CD4-positive, alpha-beta T cell treated with Interleukin-21 for 1 hour (primary cell): ENCODE data around the gene DBT.
"Not testable (repeated sequence)": the region's sequence is repeated elsewhere in the genome, so short reads cannot be mapped to it uniquely, and the experiment has no call there.

Experiments used
- DNase-seq: peaks from one replicate; pipeline ENCODE4 v3.0.0-alpha.2; 2020

DBT gene

GRCh38 chr1:100249537-100250257 lies at the start of gene DBT:
Gene DBT, minus strand, starts transcription at chr1:100249834. Its CDS starts 14 bp downstream, at chr1:100249820.
- peak; percentile 92 for DNase-seq

- no peak for DNase-seq
Measured at GRCh38 chr1:100298512-100298911, 48.9 kb upstream of the DBT start.

GRCh38 chr1:100296997-100297396 lies 47.4 kb upstream of the DBT start:
- DNase-seq = not testable (repeated sequence)

- DNase-seq = no peak
Measured at GRCh38 chr1:100296140-100296539, 46.5 kb upstream of the DBT start.

GRCh38 chr1:100292711-100293110 lies 43.1 kb upstream of the DBT start:
- DNase-seq = no peak

GRCh38 chr1:100290291-100290690 lies 40.7 kb upstream of the DBT start:
- no peak for DNase-seq

GRCh38 chr1:100287162-100287561 lies 37.5 kb upstream of the DBT start:
- DNase-seq = no peak

GRCh38 chr1:100284591-100284990 lies 35.0 kb upstream of the DBT start:
- DNase-seq = no peak

- DNase-seq = no peak
Measured at GRCh38 chr1:100279954-100280682, 30.5 kb upstream of the DBT start.

- DNase-seq = no peak
Measured at GRCh38 chr1:100279358-100279923, 29.8 kb upstream of the DBT start.

- peak; percentile 61 for DNase-seq
Measured at GRCh38 chr1:100277866-100278265, 28.2 kb upstream of the DBT start.

GRCh38 chr1:100268202-100268601 lies 18.6 kb upstream of the DBT start:
- DNase-seq = no peak

GRCh38 chr1:100267284-100267683 lies 17.6 kb upstream of the DBT start:
- DNase-seq = no peak

GRCh38 chr1:100266741-100267140 lies 17.1 kb upstream of the DBT start:
- DNase-seq = no peak

GRCh38 chr1:100265931-100266740 lies 16.5 kb upstream of the DBT start, which contains the start of gene RTCA:
Gene RTCA, plus strand, starts transcription at chr1:100266216. Its CDS starts 160 bp downstream, at chr1:100266376.
- DNase-seq = peak; percentile 95

- no peak for DNase-seq
Measured at GRCh38 chr1:100265562-100265930, 15.9 kb upstream of the DBT start.

- DNase-seq = not testable (repeated sequence)
Measured at GRCh38 chr1:100264081-100264480, 14.4 kb upstream of the DBT start.

- no peak for DNase-seq
Measured at GRCh38 chr1:100261686-100262085, 12.1 kb upstream of the DBT start.

- not testable (repeated sequence) for DNase-seq
Measured at GRCh38 chr1:100258427-100258826, 8.8 kb upstream of the DBT start.

- not testable (repeated sequence) for DNase-seq
Measured at GRCh38 chr1:100256273-100256672, 6.6 kb upstream of the DBT start.

- DNase-seq = no peak
Measured at GRCh38 chr1:100253552-100253951, 3.9 kb upstream of the DBT start.

GRCh38 chr1:100252901-100253300 lies 3.3 kb upstream of the DBT start:
- no peak for DNase-seq

- DNase-seq = no peak
Measured at GRCh38 chr1:100250807-100251206, 1.2 kb upstream of the DBT start.
